ENCODE measurements around the gene ISLR2.
"Not testable (repeated sequence)": the region's sequence is repeated elsewhere in the genome, so short reads cannot be mapped to it uniquely, and the experiment has no call there.

The ISLR2 gene

GRCh38 chr15:74158855-74159650, 28.7 kb downstream of the ISLR2 start:
- no peak for DNase-seq

- no peak for DNase-seq
These were observed 29.4 kb downstream of the ISLR2 start for GRCh38 chr15:74159773-74160172.

GRCh38 chr15:74160390-74160789, 30.0 kb downstream of the ISLR2 start:
- DNase-seq: not testable (repeated sequence)

GRCh38 chr15:74162195-74162536, 31.8 kb downstream of the ISLR2 start:
- not testable (repeated sequence) for DNase-seq

GRCh38 chr15:74165461-74165860, 35.1 kb downstream of the ISLR2 start:
- no peak for DNase-seq

GRCh38 chr15:74167891-74168331, 37.5 kb downstream of the ISLR2 start:
- no peak for DNase-seq

GRCh38 chr15:74168711-74169126, 38.3 kb downstream of the ISLR2 start:
- no peak for DNase-seq

- DNase-seq: no peak
These were observed 39.9 kb downstream of the ISLR2 start for GRCh38 chr15:74170071-74170844.

GRCh38 chr15:74170875-74171578, 40.6 kb downstream of the ISLR2 start:
- no peak for DNase-seq

- no peak for DNase-seq
These were observed 41.7 kb downstream of the ISLR2 start for GRCh38 chr15:74171965-74172541.

- DNase-seq: no peak
These were observed 42.5 kb downstream of the ISLR2 start for GRCh38 chr15:74172701-74173379.

GRCh38 chr15:74173380-74174218, 43.2 kb downstream of the ISLR2 start, which contains the start of gene ISLR:
Gene ISLR (plus strand): TSS chr15:74173710. CDS start chr15:74174859, 1,149 bp downstream.
- DNase-seq: no peak

GRCh38 chr15:74174219-74174957, 44.0 kb downstream of the ISLR2 start:
- no peak for DNase-seq

GRCh38 chr15:74174958-74175253, 44.5 kb downstream of the ISLR2 start:
- DNase-seq: no peak

- DNase-seq: no peak
These were observed 45.1 kb downstream of the ISLR2 start for GRCh38 chr15:74175271-74176191.

GRCh38 chr15:74176262-74177214, 46.2 kb downstream of the ISLR2 start:
- DNase-seq: no peak

GRCh38 chr15:74178326-74179100, 48.1 kb downstream of the ISLR2 start:
- no peak for DNase-seq

Data from NCI-H1105 treated with DMSO at 0.1 percent for 48 hours (cell line).